Esophagus squamous epithelium (tissue), 5 donors: Measurements from ENCODE around the gene AMZ2. TPM values are rescaled to one million over a fixed set of nuclear protein-coding genes. Genes with fewer than 3 reads are reported as not detected.
"Not testable (repeated sequence)": the region's sequence is repeated elsewhere in the genome, so short reads cannot be mapped to it uniquely, and the experiment has no call there.

Experiments
- DNase-seq: peaks from one replicate; lab custom pipeline; 2025; lab: John Stamatoyannopoulos, UW
- H3K27ac ChIP-seq, 4 donors: fragments of 200-600 bp; sonication (generic); one replicate each; pipeline ENCODE4 v1.5.1; 2016 to 2019; ENCODE audit warnings: mild to moderate bottlenecking in 1 of 4
- H3K27me3 ChIP-seq, 4 donors: fragments of 200-600 bp; sonication (generic); 1 replicate in 3 of 4; 2 replicates in 1 of 4; pipeline versions ENCODE4 v1.5.1 to v1.6.0; 2017 to 2021; ENCODE audit warnings: antibody characterized with exemption in 1 of 4
- H3K36me3 ChIP-seq, 3 donors: fragments of 200-600 bp; sonication (generic); one replicate each; pipeline ENCODE4 v1.5.1; 2016 to 2019
- H3K4me1 ChIP-seq, 3 donors: fragments of 200-600 bp; sonication (generic); one replicate each; pipeline ENCODE4 v1.5.1; 2017 to 2019
- H3K4me3 ChIP-seq, 4 donors: fragments of 200-600 bp; sonication (generic); 1 replicate in 3 of 4; 2 replicates in 1 of 4; pipeline ENCODE4 v1.5.1; 2016 to 2019; ENCODE audit warnings: mild to moderate bottlenecking in 2 of 4, moderate library complexity in 1 of 4
- H3K9me3 ChIP-seq, 3 donors: fragments of 200-600 bp; sonication (generic); one replicate each; pipeline ENCODE4 v1.5.1; 2016 to 2019
- POLR2A ChIP-seq, 4 donors: fragments of 450-650 bp; IDR thresholded peaks; one replicate each; pipeline ENCODE4 v1.6.1; 2017; ENCODE audit warnings: antibody characterized with exemption in 4 of 4, mild to moderate bottlenecking in 4 of 4, moderate library complexity in 3 of 4
- WGBS, 2 donors: methylation state at CpG; one replicate each; pipeline ENCODE4 v1.1.5; 2018; 5-methylcytosine and 5-hydroxymethylcytosine counted together
- intact Hi-C: fragments of 100-400 bp; cut with DNase I; formaldehyde crosslinking; loops from one replicate; pipeline ENCODE4 v1.15.0; 2022
- total RNA-seq, 4 donors: library from RNA; depleted of rRNA; stranded (reverse); fragments of >200 nt; gene quantifications; one replicate each; pipeline ENCODE4 v1.1.0, GENCODE V29; 2016
- TF ChIP-seq, protein P1 (sequence below), 6 experiments: fragments of 450-650 bp in 4 of 6; fragments of 200-600 bp in 2 of 6; sonication (generic) in 2 of 6; IDR thresholded peaks; one replicate each; pipeline ENCODE4 v1.5.1; 2016 to 2019; ENCODE audit warnings: antibody characterized with exemption in 6 of 6, mild to moderate bottlenecking in 4 of 6, moderate library complexity in 4 of 6
- donor health status: DM: yes; HTN: yes; CAD: no.

Gene AMZ2
- total RNA-seq, 4 donors from 2014 or later, result 13.7 to 47.7 (median 35.1) TPM

DNA sequence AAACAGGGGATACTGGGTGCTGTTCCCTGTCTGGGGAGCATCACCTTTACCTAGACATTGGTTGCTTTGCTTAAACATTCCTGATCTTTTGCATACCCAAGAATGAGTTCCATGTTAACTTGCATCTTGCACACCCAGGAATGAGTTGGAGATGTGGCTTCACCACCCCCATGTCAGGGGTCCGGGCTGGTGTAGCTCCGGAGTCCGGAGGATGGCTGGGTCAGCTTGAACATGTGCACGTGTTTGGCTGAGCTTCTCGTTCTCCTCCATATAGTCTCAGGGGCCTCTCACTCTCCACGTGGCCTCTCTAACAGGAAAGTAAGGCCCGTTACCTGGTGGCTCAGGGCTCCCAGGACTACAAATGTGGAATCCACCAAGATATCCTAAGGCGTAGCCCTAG, 18.2 kb upstream of the AMZ2 start:
- 81 to 98% methylated on average over 4 to 7 of the region's 8 CpGs for WGBS, 2 donors
- Histone ChIP-seq H3K27ac (peak overlapping the region; percentile 61 to 84 (median 74)), H3K9me3 (no peaks in the 10 kb centered on the region), H3K4me3 (no peak overlapping the region), H3K36me3 (no peaks in the 10 kb centered on the region), H3K27me3 (no peaks in the 10 kb centered on the region), H3K4me1 (peaks cover 0 to 34% (median 9%) of the 10 kb centered on the region in 3 donors)
- DNase-seq, result no peak
- intact Hi-C loops, result no loop called here
- TF ChIP-seq POLR2A (IDR thresholded peaks at IDR 0.05), result no peak

DNA sequence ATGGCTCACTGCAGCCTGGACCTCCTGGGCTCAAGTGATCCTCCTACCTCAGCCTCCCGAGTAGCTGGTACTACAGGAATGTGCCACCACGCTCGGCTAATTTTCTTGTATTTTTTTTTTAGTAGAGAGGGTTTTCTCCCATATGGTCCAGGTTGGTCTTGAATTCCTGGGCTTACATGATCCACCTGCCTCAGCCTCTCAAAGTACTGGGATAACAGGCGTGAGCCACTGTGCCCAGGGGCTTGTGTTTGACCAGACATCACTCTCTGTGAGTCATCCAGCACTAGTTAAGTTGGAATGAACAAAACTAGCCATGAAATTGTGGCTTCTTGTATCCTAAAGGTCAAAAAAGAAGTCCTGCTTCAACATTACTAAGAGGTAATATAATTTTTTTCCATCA, 16.7 kb upstream of the AMZ2 start:
- WGBS, 2 donors, result 83 to 88% methylated on average over 4 of the region's 4 CpGs
- peaks cover 0 to 45% (median 9%) of the 10 kb centered on the region in 3 donors for H3K4me1 ChIP-seq
- H3K9me3 ChIP-seq, H3K27me3 ChIP-seq, DNase-seq, H3K27ac ChIP-seq, H3K36me3 ChIP-seq, H3K4me3 ChIP-seq, intact Hi-C loops: not testable (repeated sequence)

DNA sequence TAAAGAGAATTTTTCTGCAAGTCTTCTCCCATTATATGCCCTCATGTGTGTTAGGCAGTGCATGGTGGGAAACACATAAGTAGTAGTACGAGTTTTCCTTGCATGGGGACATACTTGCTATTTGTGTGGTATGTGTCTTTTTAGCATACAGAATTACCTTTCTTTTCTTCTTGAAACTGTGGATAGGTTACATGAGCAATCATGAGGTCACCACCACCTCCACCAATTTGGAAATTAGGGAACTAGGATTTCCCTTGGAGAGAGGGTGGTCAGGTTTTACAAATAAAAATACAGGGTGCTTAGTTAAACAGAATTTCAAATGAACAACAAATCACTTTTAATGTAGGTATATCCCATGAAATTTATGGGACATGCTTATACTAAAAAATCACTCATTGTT, 16.3 kb upstream of the AMZ2 start:
- H3K27ac ChIP-seq, result no peak overlapping the region
- H3K4me1 ChIP-seq, result peaks cover 0 to 45% (median 9%) of the 10 kb centered on the region in 3 donors
- intact Hi-C loops, result no loop called here
- no peaks in the 10 kb centered on the region for H3K36me3 ChIP-seq
- no peak for DNase-seq
- no peak overlapping the region for H3K4me3 ChIP-seq
- H3K9me3 ChIP-seq, result no peaks in the 10 kb centered on the region
- H3K27me3 ChIP-seq, result no peaks in the 10 kb centered on the region
- TF ChIP-seq POLR2A (IDR thresholded peaks at IDR 0.05), result no peak
- TF ChIP-seq, protein P1, sequence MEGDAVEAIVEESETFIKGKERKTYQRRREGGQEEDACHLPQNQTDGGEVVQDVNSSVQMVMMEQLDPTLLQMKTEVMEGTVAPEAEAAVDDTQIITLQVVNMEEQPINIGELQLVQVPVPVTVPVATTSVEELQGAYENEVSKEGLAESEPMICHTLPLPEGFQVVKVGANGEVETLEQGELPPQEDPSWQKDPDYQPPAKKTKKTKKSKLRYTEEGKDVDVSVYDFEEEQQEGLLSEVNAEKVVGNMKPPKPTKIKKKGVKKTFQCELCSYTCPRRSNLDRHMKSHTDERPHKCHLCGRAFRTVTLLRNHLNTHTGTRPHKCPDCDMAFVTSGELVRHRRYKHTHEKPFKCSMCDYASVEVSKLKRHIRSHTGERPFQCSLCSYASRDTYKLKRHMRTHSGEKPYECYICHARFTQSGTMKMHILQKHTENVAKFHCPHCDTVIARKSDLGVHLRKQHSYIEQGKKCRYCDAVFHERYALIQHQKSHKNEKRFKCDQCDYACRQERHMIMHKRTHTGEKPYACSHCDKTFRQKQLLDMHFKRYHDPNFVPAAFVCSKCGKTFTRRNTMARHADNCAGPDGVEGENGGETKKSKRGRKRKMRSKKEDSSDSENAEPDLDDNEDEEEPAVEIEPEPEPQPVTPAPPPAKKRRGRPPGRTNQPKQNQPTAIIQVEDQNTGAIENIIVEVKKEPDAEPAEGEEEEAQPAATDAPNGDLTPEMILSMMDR (IDR thresholded peaks at IDR 0.05), result no peak
- WGBS, 2 donors, result 84 to 100% methylated on average over 1 of the region's 1 CpG

DNA sequence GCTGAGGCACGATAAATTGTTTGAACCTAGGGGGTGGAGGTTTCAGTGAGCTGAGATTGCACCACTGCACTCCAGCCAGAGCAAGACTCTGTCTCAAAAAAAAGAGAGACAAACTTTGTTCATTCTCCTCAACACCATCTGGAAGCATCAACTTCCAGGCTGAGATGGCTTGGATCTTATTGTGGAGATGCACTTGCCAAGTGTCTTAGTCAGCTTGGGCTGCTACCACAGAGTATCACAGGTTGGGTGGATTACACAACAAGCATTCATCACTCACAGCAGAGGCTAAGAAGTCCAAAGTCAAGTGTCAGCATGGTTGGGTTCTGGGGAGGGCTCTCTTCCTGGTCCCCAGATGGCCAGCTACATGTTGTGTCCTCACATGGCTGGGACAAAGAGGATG, 15.1 kb upstream of the AMZ2 start:
- DNase-seq, H3K4me3 ChIP-seq, H3K9me3 ChIP-seq, H3K36me3 ChIP-seq, intact Hi-C loops, H3K27me3 ChIP-seq: not testable (repeated sequence)
- Histone ChIP-seq H3K27ac (peak overlapping the region; percentile 8 to 55 (median 42)), H3K4me1 (peaks cover 0 to 45% (median 9%) of the 10 kb centered on the region in 3 donors)
- 57 to 75% methylated on average over 1 of the region's 1 CpG for WGBS, 2 donors

DNA sequence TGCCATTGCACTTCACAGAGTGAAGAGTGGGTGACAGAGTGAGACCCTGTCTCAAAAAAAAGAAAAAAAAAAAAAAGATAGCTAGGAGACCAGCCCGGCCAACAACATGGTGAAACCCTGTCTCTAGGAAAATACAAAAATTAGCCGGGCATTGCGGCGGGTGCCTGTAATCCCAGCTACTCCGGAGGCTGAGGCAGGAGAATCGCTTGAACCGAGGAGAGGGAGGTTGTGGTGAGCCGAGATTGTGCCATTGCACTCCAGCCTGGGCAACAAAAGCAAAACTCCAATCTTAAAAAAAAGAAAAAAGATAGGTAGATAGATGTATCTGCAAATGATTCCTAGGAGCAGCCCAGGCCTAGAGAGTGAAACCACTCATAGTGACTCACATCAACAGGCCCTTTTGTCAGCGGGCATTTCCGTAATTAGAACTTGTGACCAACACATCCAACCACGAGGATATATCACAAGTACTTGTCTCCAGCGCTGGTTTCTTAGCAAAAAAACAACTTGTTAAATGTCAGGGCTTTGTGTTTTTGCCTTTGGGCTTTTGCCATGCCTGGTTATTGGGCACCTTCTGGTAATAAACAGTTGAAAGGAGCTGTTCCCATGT, 13.0 kb upstream of the AMZ2 start:
- intact Hi-C loops, H3K4me3 ChIP-seq, DNase-seq: not testable (repeated sequence)

DNA sequence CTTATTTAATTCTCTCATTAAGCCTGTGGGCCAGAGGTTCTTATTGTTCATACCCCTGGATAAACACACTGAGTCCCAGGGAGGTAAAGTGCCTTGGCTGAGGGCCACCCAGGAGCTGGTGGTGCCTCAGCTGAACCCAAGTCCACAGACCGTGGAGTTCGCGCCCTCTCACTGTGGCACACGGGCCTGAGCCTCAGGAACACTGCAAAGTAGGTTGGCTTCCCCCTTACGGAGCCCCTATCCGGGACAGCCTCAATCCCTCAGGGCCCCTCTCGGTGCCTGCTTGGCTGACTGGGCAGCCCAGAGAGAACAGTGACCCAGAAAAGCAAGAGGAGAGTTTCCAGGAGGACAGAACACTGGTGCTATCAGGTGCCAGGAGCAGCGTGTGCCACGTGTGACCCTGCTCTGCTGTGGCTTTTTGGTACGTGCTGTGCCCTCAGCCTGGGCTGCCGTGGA, 12.5 kb upstream of the AMZ2 start:
- Histone ChIP-seq H3K4me1 (peaks cover 0 to 26% (median 0%) of the 10 kb centered on the region in 3 donors), H3K27ac (peak overlapping the region; percentile 64 to 82 (median 70))
- H3K36me3 ChIP-seq, DNase-seq, H3K27me3 ChIP-seq, intact Hi-C loops, H3K9me3 ChIP-seq, H3K4me3 ChIP-seq: not testable (repeated sequence)
- WGBS, 2 donors, result 70 to 74% methylated on average over 4 to 7 of the region's 11 CpGs

More for the DNA sequence above, 13.0 kb upstream of the AMZ2 start:
- Histone ChIP-seq H3K4me1 (peaks cover 0 to 31% (median 0%) of the 10 kb centered on the region in 3 donors), H3K27ac (peak overlapping the region; percentile 64 to 82 (median 70))
- WGBS, 2 donors, result 74 to 75% methylated on average over 12 of the region's 12 CpGs
- H3K36me3 ChIP-seq, H3K9me3 ChIP-seq, H3K27me3 ChIP-seq: not testable (repeated sequence)
- peak in 1 of 4 donors; percentile 32 for TF ChIP-seq POLR2A (IDR thresholded peaks at IDR 0.05)

DNA sequence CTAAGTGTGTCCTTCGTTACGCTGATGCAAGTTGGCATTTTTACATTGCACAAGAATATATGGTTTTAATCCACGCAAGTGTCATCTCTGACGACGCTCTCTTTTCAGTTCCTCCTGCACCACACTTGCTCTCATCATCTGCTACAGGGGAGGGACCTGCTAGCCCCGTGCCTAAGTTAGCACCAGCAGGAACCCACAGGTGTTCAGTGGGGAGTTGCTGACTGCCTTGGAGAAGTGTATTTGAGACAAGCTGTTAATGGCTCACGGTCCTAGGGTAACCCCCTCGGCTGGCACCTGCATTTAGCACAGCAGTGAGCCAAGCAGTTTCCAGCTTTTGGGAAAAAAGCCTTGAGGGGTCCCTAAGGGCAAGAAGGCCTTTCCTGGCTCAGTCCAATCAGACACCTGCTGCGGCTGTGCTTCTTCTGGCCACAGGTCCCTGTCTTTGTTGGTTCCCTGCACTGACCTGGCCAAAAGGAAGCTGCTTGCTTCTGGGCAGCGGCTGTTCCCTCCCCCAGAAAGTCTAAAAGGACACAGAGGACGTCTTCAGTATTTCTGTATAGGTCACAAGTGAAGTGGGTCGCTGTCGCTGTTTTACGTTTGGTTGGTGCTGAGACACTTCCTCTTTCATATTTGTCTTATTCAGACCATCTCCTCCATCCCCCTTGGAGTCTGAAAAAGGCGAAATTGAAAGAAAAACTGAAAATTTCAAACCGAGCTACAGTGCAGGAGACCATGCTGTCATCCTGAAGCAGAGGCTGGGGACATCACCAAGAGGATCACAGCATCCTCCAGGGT, 10.3 kb upstream of the AMZ2 start:
- H3K36me3 ChIP-seq, DNase-seq, H3K9me3 ChIP-seq, intact Hi-C loops, H3K27me3 ChIP-seq: not testable (repeated sequence)
- peak overlapping the region in 2 of 4 donors; percentile 8 to 25 for H3K4me3 ChIP-seq
- H3K4me1 ChIP-seq, result peaks cover 0 to 25% (median 0%) of the 10 kb centered on the region in 3 donors
- peak overlapping the region; percentile 69 to 87 (median 76) for H3K27ac ChIP-seq
- peak in 1 of 4 donors; percentile 77 for TF ChIP-seq POLR2A (IDR thresholded peaks at IDR 0.05)
- 55 to 72% methylated on average over 10 to 13 of the region's 16 CpGs for WGBS, 2 donors
